NCI-H345 treated with DMSO at 0.1 percent for 48 hours (cell line): ENCODE measurements around the gene SLX1A.
"Not testable (repeated sequence)": the region's sequence is repeated elsewhere in the genome, so short reads cannot be mapped to it uniquely, and the experiment has no call there.

ENCODE experiments used
- DNase-seq: peaks from one replicate; lab custom pipeline; 2025; ENCODE audit not compliant: unreplicated experiment; lab: John Stamatoyannopoulos, UW

The SLX1A gene

DNA sequence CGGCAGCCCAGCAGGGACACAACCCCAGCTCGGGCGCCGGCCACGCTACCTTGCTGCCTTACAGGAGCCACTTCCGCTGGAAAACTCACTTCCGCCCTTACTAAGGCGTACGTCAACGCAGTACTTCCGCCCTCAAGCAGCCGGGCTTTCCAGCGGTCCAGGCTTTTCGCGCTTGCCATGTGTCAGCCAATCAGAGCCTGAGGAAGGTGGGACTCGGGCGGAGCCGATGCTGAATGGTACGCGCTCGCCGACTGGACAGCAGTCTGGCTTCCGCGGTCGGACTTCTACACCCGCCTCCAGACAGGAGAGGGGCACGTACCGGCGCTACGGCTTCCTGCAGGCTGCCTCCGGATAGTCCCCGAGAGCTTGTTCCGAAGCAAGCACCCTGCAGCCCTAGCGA lies at the start of gene SLX1A, which contains the start of gene BOLA2B:
SLX1A (plus strand) TSS at position 261 of the 400 bp plus-strand sequence. CDS start 210 bp downstream, outside the sequence.
BOLA2B (minus strand) TSS at position 52 of the 400 bp plus-strand sequence. CDS start 71 bp downstream, outside the sequence.
- not testable (repeated sequence) for DNase-seq

- no peak for DNase-seq
Observed at GRCh38 chr16:30144017-30144416, 49.7 kb upstream of the SLX1A start.

DNA sequence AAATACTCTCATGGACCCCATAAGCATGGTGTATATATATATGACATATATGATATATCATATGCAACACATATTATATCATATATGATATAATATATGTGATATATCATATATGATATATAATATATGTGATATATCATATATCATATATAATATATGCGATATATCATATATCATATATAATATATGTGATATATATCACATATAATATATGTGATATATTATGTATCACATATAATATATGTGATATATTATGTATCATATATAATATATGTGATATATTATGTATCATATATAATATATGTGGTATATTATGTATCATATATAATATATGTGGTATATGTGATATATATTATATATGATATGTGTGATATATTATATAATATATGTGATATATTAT lies 48.8 kb upstream of the SLX1A start:
- DNase-seq = no peak

DNA sequence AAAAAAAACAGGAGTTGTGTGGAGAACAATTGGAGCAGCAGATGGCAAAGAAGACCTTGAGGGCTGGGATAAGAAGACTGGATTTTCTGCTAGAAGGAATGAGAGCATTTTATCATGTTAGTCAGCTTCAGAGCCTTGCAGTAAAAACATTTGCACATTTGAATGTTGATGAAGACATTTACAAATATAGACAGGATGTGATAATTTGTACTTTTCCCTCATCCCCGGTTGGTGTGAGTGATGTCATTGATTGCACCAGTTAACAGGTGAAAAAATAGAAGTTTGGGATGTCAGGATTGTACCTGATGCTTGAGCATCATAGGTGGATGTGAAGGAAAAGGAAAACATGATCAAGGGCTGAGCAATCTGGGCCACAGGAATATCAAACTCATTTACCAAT lies 48.0 kb upstream of the SLX1A start:
- DNase-seq = no peak

DNA sequence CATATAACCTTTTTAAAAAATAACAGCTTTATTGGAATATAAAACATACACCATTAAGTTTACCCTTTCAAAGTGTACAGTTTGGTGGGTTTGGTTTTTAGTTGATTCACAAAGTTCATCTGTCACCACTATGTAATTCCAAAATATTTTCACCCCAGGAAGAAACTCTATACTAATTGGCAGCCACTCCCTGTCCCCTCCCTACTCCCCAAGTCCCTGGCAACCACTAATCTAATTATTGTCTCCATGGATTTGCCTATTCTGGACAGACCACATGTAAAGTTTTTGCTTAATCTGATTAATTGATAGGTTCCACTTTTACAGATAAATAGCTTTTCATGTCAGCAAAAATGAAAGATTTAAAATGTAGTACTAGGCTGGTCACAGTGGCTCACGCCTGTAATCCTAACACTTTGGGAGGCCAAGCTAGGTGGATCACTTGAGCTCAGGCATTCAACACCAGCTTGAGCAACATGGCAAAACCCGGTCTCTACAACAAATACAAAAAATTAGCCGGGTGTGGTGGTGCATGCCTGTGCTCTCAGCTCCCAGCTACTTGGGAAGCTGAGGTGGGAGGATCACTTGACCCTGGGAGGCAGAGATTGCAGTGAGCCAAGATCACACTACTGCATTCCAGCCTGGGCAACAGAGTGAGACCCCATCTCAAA lies 45.7 kb upstream of the SLX1A start:
- DNase-seq = no peak

DNA sequence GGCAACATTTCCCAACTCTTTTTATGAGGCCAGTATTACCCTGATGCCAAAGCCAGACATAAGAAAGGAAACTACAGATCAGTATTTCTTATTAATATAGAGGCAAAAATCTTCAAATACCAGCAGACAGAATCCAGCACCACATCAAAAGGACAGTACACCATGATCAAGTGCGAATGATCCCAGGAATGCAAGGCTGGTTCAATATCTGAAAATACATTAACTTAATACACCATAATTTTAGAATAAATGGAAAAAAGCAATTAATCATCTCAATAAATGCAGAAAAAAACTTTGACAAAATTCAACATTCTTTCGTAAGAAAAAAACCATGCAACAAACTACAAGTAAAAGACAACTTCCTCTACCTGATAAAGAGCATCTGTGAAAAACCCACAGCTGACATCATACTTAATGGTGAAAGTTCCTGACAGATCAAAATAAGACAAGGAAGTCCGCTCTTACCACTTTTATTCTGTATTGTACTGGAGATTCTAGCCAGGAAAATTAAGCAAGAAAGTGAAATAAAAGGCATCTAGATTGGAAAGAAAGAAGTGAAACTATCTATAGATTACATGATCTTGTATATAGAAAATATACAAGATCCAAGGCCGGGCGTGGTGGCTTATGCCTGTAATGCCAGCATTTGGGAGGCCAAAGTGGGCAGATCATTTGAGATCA lies 44.3 kb upstream of the SLX1A start:
- no peak for DNase-seq

- no peak for DNase-seq
Observed at GRCh38 chr16:30151091-30151490, 42.6 kb upstream of the SLX1A start.

GRCh38 chr16:30152517-30152916 lies 41.2 kb upstream of the SLX1A start:
- DNase-seq = no peak

- DNase-seq = no peak
Observed at GRCh38 chr16:30155188-30155587, 38.5 kb upstream of the SLX1A start.

DNA sequence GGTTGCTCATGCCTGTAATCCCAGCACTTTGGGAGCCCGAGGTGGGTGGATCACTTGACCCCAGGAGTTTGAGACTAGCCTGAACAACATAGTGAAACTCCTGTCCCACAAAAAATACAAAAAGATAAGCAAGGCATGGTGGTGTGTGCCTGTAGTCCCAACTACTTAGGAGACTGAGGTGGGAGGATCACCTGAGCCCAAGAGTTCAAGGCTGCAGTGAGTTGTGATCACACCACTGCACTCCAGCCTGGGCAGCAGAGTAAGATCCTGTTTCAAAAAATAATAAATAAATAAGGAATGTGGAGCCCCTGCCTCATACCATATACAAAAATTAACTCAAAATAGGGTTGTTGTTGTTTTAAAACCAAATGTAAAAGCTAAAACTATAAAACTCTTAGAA lies 36.5 kb upstream of the SLX1A start:
- DNase-seq = no peak

DNA sequence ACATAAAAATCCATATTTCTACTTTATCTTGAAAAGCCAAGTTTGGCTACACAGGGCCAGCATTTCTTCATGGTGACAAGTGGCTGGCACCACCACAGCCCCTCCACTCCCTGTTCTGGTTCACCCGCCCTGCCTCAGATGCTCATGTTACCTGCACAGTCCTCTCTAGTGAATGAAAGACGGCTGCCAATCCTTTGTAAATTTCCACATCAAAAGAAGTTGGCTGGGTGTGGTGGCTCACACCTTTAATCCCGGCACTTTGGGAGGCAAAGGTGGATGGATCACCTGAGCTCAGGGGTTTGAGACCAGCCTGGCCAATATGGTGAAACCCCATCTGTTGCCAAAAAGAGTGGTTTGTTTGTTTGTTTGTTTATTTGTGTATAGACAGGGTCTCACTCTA lies 30.1 kb upstream of the SLX1A start:
- DNase-seq = no peak

DNA sequence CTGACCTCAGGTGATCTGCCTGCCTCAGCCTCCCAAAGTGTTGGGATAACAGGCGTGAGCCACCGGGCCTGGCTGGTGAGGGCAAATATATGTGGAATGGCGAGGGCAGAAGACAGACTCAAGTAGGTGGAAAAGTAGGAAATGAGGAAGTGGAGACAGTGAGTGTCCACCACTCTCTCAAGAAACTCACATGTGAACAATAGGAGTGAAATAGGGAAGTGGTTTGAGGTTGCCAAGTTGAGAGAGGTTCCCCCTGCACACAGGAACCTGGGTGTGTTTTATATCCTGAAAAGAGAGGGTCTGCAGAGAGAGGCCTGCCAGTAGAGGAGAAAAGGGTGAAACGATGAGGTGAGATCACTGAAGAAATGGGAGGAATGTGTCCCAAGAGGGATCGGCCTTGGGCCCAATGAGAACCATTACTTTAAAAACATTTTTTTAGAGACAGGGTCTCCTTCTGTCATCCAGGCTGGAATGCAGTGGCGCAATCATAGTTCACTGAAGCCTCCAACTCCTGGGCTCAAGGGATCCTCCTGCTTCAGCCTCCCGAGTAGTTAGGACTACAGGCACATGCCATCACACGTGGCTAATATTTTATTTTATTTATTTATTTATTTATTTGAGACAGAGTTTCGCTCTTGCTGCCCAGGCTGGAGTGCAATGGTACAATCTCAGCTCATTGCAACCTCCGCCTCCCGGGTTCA lies 27.3 kb upstream of the SLX1A start:
- DNase-seq = no peak

- not testable (repeated sequence) for DNase-seq
Observed at GRCh38 chr16:30168746-30169145, 24.9 kb upstream of the SLX1A start.

DNA sequence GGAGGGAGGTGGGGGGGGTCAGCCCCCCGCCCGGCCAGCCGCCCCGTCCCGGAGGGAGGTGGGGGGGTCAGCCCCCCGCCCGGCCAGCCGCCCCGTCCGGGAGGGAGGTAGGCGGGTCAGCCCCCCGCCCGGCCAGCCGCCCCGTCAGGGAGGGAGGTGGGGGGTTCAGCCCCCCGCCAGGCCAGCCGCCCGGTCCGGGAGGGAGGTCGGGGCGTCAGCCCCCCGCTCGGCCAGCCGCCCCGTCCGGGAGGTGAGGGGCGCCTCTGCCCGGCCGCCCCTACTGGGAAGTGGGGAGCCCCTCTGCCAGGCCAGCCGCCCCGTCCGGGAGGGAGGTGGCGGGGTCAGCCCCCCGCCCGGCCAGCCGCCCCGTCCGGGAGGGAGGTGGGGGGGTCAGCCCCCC lies 24.3 kb upstream of the SLX1A start:
- DNase-seq = not testable (repeated sequence)

- DNase-seq = not testable (repeated sequence)
Observed at GRCh38 chr16:30170145-30170544, 23.5 kb upstream of the SLX1A start.

DNA sequence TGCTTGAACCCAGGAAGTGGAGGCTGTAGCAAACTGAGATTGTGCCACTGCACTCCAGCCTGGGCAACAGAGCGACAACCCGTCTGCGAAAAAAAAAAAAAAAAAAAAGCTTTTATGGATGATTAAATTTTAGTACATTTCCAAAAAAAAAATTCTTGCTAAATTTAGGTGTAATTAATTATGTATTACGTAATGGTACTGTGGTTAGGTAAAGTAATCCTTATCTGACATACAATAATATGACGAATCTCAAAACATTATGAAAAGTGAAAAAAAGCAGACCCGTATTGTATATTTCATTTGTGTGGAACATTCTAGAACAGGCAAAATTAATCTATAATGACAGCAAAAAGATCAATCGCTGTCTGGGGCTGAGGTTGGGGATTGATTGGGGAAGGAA lies 20.6 kb upstream of the SLX1A start:
- DNase-seq = no peak

- DNase-seq = not testable (repeated sequence)
Observed at GRCh38 chr16:30176876-30177275, 16.8 kb upstream of the SLX1A start.

GRCh38 chr16:30179195-30179594 lies 14.5 kb upstream of the SLX1A start:
- DNase-seq = no peak

DNA sequence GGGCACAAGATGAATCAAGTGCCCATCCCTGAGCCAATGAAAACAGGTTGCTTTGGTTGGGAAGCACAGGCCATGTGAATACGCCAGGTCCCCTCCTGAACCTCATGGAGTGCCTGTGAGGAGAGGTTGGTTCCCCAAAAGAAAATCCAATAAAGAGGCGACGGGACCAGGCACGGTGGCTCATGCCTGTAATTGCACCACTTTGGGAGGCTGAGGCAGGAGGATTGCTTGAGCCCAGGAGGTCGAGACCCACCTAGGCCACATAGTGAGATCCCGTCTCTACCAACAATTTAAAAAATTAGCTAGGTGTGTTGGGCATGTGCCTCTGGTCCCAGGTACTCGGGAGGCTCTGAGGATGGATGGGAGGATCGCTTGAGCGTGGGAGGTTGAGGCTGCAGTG lies 13.7 kb upstream of the SLX1A start:
- DNase-seq = no peak

DNA sequence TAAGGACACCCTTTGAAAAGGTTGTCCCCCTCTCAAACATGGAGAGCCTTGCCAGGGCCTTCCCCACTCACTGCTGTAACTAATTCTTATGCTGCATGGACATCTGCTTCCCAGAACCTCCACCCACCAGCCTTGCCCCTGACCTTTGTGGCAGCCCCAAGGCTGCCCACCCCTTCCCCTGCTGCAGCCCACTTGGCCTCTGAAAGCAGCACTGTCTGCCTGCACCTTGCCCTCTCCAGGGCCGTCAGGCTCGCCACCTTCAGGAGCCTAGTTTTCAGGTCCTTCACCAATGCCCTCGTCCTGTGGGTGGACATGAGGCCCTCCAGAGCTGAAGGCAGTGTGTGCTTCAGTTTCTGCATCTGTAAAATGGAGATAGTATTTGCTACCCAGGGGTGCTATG lies 12.9 kb upstream of the SLX1A start:
- DNase-seq = no peak

GRCh38 chr16:30183233-30184095 lies 10.2 kb upstream of the SLX1A start, which contains the start of gene CORO1A:
Gene CORO1A (plus strand): TSS chr16:30183602. CDS start chr16:30185210, 1,608 bp downstream.
- DNase-seq = peak; percentile 79
